ENCODE results near the gene SRSF4.

The SRSF4 gene

GRCh38 chr1:29211086-29212030 lies 29.7 kb upstream of the SRSF4 start:
- H3K27me3 Mint-ChIP-seq (ENCODE audit: low read depth): no peaks in the 10 kb centered on the region
- no peaks in the 10 kb centered on the region for H3K4me1 Mint-ChIP-seq (ENCODE audit: low read depth)
- no peak overlapping the region for H3K27ac Mint-ChIP-seq
- H3K36me3 Mint-ChIP-seq (ENCODE audit: low read depth): peaks cover 11% of the 10 kb centered on the region
- no peak for DNase-seq (ENCODE audit: low spot score)
- H3K4me3 Mint-ChIP-seq: no peak overlapping the region
- no peaks in the 10 kb centered on the region for H3K9me3 Mint-ChIP-seq

- H3K27ac Mint-ChIP-seq: no peak overlapping the region
- H3K4me1 Mint-ChIP-seq (ENCODE audit: low read depth): no peaks in the 10 kb centered on the region
- DNase-seq (ENCODE audit: low spot score): no peak
- no peak overlapping the region for H3K4me3 Mint-ChIP-seq
- no peaks in the 10 kb centered on the region for H3K27me3 Mint-ChIP-seq (ENCODE audit: low read depth)
- H3K9me3 Mint-ChIP-seq: no peaks in the 10 kb centered on the region
- H3K36me3 Mint-ChIP-seq (ENCODE audit: low read depth): peaks cover 11% of the 10 kb centered on the region
Observed at GRCh38 chr1:29210278-29211085, 28.8 kb upstream of the SRSF4 start.

- no peaks in the 10 kb centered on the region for H3K9me3 Mint-ChIP-seq
- H3K27me3 Mint-ChIP-seq (ENCODE audit: low read depth): no peaks in the 10 kb centered on the region
- DNase-seq (ENCODE audit: low spot score): no peak
- H3K36me3 Mint-ChIP-seq (ENCODE audit: low read depth): peaks cover 6% of the 10 kb centered on the region
- no peak overlapping the region for H3K27ac Mint-ChIP-seq
- H3K4me3 Mint-ChIP-seq: no peak overlapping the region
- H3K4me1 Mint-ChIP-seq (ENCODE audit: low read depth): no peaks in the 10 kb centered on the region
Observed at GRCh38 chr1:29209173-29209572, 27.5 kb upstream of the SRSF4 start.

GRCh38 chr1:29208442-29208841 lies 26.7 kb upstream of the SRSF4 start:
- Mint-ChIP-seq H3K4me3 (no peak overlapping the region), H3K4me1 (ENCODE audit: low read depth) (no peaks in the 10 kb centered on the region), H3K27ac (no peak overlapping the region), H3K27me3 (ENCODE audit: low read depth) (no peaks in the 10 kb centered on the region), H3K36me3 (ENCODE audit: low read depth) (peaks cover 4% of the 10 kb centered on the region), H3K9me3 (no peaks in the 10 kb centered on the region)
- no peak for DNase-seq (ENCODE audit: low spot score)

GRCh38 chr1:29202584-29203340 lies 21.1 kb upstream of the SRSF4 start:
- no peak overlapping the region for H3K27ac Mint-ChIP-seq

GRCh38 chr1:29202053-29202452 lies 20.4 kb upstream of the SRSF4 start:
- H3K27ac Mint-ChIP-seq: peak overlapping the region; percentile 4
- H3K4me3 Mint-ChIP-seq: no peak overlapping the region
- no peaks in the 10 kb centered on the region for H3K9me3 Mint-ChIP-seq
- DNase-seq (ENCODE audit: low spot score): no peak
- peaks cover 19% of the 10 kb centered on the region for H3K4me1 Mint-ChIP-seq (ENCODE audit: low read depth)
- H3K27me3 Mint-ChIP-seq (ENCODE audit: low read depth): no peaks in the 10 kb centered on the region
- H3K36me3 Mint-ChIP-seq (ENCODE audit: low read depth): peaks cover 4% of the 10 kb centered on the region

More at GRCh38 chr1:29202584-29203340, 21.1 kb upstream of the SRSF4 start:
- DNase-seq (ENCODE audit: low spot score): peak; percentile 88
- Mint-ChIP-seq H3K9me3 (no peaks in the 10 kb centered on the region), H3K4me1 (ENCODE audit: low read depth) (peaks cover 17% of the 10 kb centered on the region), H3K4me3 (no peak overlapping the region), H3K27me3 (ENCODE audit: low read depth) (no peaks in the 10 kb centered on the region), H3K36me3 (ENCODE audit: low read depth) (peaks cover 4% of the 10 kb centered on the region)

GRCh38 chr1:29201595-29202051 lies 19.9 kb upstream of the SRSF4 start:
- Mint-ChIP-seq H3K4me1 (ENCODE audit: low read depth) (peaks cover 19% of the 10 kb centered on the region), H3K9me3 (no peaks in the 10 kb centered on the region), H3K27ac (peak overlapping the region; percentile 39), H3K27me3 (ENCODE audit: low read depth) (no peaks in the 10 kb centered on the region), H3K4me3 (no peak overlapping the region), H3K36me3 (ENCODE audit: low read depth) (peaks cover 4% of the 10 kb centered on the region)
- DNase-seq (ENCODE audit: low spot score): peak; percentile 43

- Mint-ChIP-seq H3K36me3 (ENCODE audit: low read depth) (peaks cover 4% of the 10 kb centered on the region), H3K27ac (peak overlapping the region; percentile 39), H3K4me1 (ENCODE audit: low read depth) (peaks cover 19% of the 10 kb centered on the region), H3K27me3 (ENCODE audit: low read depth) (no peaks in the 10 kb centered on the region), H3K9me3 (no peaks in the 10 kb centered on the region), H3K4me3 (no peak overlapping the region)
- DNase-seq (ENCODE audit: low spot score): no peak
Observed at GRCh38 chr1:29200906-29201594, 19.4 kb upstream of the SRSF4 start.

- H3K4me3 Mint-ChIP-seq: no peak overlapping the region
- peaks cover 19% of the 10 kb centered on the region for H3K4me1 Mint-ChIP-seq (ENCODE audit: low read depth)
- H3K9me3 Mint-ChIP-seq: no peaks in the 10 kb centered on the region
- no peaks in the 10 kb centered on the region for H3K27me3 Mint-ChIP-seq (ENCODE audit: low read depth)
- H3K36me3 Mint-ChIP-seq (ENCODE audit: low read depth): peaks cover 5% of the 10 kb centered on the region
- no peak for DNase-seq (ENCODE audit: low spot score)
- no peak overlapping the region for H3K27ac Mint-ChIP-seq
Observed at GRCh38 chr1:29197993-29198392, 16.3 kb upstream of the SRSF4 start.

- H3K4me1 Mint-ChIP-seq (ENCODE audit: low read depth): peaks cover 15% of the 10 kb centered on the region
- H3K27me3 Mint-ChIP-seq (ENCODE audit: low read depth): no peaks in the 10 kb centered on the region
- H3K27ac Mint-ChIP-seq: no peak overlapping the region
- no peaks in the 10 kb centered on the region for H3K9me3 Mint-ChIP-seq
- peaks cover 5% of the 10 kb centered on the region for H3K36me3 Mint-ChIP-seq (ENCODE audit: low read depth)
- H3K4me3 Mint-ChIP-seq: no peak overlapping the region
- DNase-seq (ENCODE audit: low spot score): peak; percentile 32
Observed at GRCh38 chr1:29197590-29197924, 15.9 kb upstream of the SRSF4 start.

GRCh38 chr1:29196863-29197589 lies 15.3 kb upstream of the SRSF4 start:
- H3K27ac Mint-ChIP-seq: no peak overlapping the region
- H3K4me3 Mint-ChIP-seq: no peak overlapping the region
- no peak for DNase-seq (ENCODE audit: low spot score)

GRCh38 chr1:29195881-29196291 lies 14.2 kb upstream of the SRSF4 start:
- Mint-ChIP-seq H3K27ac (no peak overlapping the region), H3K4me1 (ENCODE audit: low read depth) (peaks cover 3% of the 10 kb centered on the region), H3K36me3 (ENCODE audit: low read depth) (peaks cover 3% of the 10 kb centered on the region), H3K4me3 (no peak overlapping the region), H3K27me3 (ENCODE audit: low read depth) (no peaks in the 10 kb centered on the region), H3K9me3 (no peaks in the 10 kb centered on the region)
- DNase-seq (ENCODE audit: low spot score): no peak

More at GRCh38 chr1:29196863-29197589, 15.3 kb upstream of the SRSF4 start:
- peaks cover 9% of the 10 kb centered on the region for H3K4me1 Mint-ChIP-seq (ENCODE audit: low read depth)
- no peaks in the 10 kb centered on the region for H3K27me3 Mint-ChIP-seq (ENCODE audit: low read depth)
- no peaks in the 10 kb centered on the region for H3K9me3 Mint-ChIP-seq
- H3K36me3 Mint-ChIP-seq (ENCODE audit: low read depth): peaks cover 5% of the 10 kb centered on the region

Data from T-helper 2 cell treated with Interferon-gamma antibody and Interleukin-4, amounts not matched to agents 5 μg/mL and 100 μg/mL, for 36 hours (primary cell).